Motor neuron (in vitro differentiated cells): ENCODE results near the gene VPS13A. TPM values are rescaled to one million over a fixed set of nuclear protein-coding genes. Genes with fewer than 3 reads are reported as not detected.

Experiments
- ATAC-seq, 8 experiments: fragments of 200-7000 bp; cut with Tn5 transposase; replicated peaks in 6 of 8; 2 replicates each; pipeline ENCODE4 v1.8.0; 2021; ENCODE audit warnings: mild to moderate bottlenecking in 8 of 8, moderate library complexity in 8 of 8
- H3K27ac ChIP-seq, 2 donors: fragments of 250-450 bp; sonication (Bioruptor Pico); 2 replicates each; pipeline ENCODE4 v1.9.0; 2021; ENCODE audit warnings: antibody characterized with exemption in 2 of 2, mild to moderate bottlenecking in 2 of 2, moderate library complexity in 1 of 2
- H3K4me1 ChIP-seq, 2 donors: fragments of 250-450 bp; sonication (Bioruptor Pico); replicated peaks in 1 of 2; 2 replicates each; pipeline ENCODE4 v1.6.1; 2021; ENCODE audit warnings: antibody characterized with exemption in 2 of 2, mild to moderate bottlenecking in 2 of 2, moderate library complexity in 1 of 2
- H3K4me3 ChIP-seq, 5 donors: fragments of 250-450 bp; sonication (Bioruptor Pico); 2 replicates each; pipeline ENCODE4 v1.9.0; 2021; ENCODE audit warnings: antibody characterized with exemption in 5 of 5, mild to moderate bottlenecking in 5 of 5, moderate library complexity in 4 of 5
- WGBS, 10 experiments: fragments of 450-650 bp; shearing (Covaris generic); methylation state at CpG; one replicate each; pipeline ENCODE4 v1.0.0; 2022; 5-methylcytosine and 5-hydroxymethylcytosine counted together
- in situ Hi-C, 9 experiments: fragments of 400-800 bp; cut with MboI; loops; one replicate each; pipeline ENCODE4 v1.15.0; 2021; ENCODE audit warnings: low sequenced_read_pairs in 9 of 9, low pct_unique_long_range_greater_than_20kb in 2 of 9; ENCODE audit not compliant: unreplicated experiment in 9 of 9
- total RNA-seq, 8 experiments: library from RNA; unstranded; fragments of 300-600 nt; gene quantifications; 2 replicates each; pipeline versions ENCODE4 v1.2.3 to v1.2.4, GENCODE V29; 2022

Gene VPS13A
- total RNA-seq, 8 experiments from 2014 or later: 14.4 to 42.7 (median 21.6) TPM

DNA sequence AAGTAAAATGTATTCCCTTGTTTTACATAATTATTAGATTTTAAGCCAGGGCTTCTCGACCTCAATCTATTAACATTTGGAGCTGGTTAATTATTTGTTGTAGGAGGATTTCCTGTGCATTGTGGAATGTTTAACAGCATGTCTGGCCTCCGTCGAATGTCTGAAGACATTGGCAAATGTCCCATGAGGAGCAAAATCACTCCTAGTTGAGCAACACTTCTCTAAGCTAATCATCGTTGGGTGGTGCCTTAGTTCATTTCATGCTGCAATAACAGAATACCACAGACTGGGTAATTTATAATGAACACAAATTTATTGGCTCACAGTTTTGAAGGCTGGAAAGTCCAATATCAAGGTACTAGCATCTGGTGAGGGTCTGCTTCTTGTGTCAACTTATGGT lies 13.4 kb upstream of the VPS13A start:
- no peak overlapping the region for H3K4me3 ChIP-seq
- no peaks in the 10 kb centered on the region for H3K4me1 ChIP-seq
- ATAC-seq: peak in 2 of 8 experiments; percentile 84 to 86
- H3K27ac ChIP-seq: no peak overlapping the region
- in situ Hi-C loops: no loop called here
- WGBS, 10 experiments: 0 to 100% (median 70%) methylated on average over 1 to 4 of the region's 4 CpGs; no CpG with 5 or more reads in 1 of the 10 experiments

DNA sequence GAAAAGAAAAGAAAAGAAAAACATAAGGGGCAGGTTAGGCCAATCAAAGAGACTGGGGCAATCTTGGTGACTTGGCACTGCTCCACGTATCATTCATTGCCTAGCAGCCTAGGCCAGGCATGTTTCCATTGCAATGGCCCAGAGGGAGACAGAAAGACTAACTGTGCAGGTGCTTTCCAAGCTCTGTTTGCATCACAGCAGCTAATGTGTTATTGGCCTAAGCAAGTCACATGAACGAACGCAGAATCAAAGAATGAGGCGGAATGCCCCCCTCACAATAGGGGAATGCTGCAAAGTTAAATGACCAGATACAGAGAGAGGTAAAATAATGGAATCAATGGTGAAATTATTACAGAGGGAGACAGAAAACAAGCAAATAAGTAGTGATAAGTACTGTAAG lies 11.1 kb upstream of the VPS13A start:
- in situ Hi-C loops: no loop called here
- no peak overlapping the region for H3K4me3 ChIP-seq
- ATAC-seq: peak in 1 of 8 experiments; percentile 21

DNA sequence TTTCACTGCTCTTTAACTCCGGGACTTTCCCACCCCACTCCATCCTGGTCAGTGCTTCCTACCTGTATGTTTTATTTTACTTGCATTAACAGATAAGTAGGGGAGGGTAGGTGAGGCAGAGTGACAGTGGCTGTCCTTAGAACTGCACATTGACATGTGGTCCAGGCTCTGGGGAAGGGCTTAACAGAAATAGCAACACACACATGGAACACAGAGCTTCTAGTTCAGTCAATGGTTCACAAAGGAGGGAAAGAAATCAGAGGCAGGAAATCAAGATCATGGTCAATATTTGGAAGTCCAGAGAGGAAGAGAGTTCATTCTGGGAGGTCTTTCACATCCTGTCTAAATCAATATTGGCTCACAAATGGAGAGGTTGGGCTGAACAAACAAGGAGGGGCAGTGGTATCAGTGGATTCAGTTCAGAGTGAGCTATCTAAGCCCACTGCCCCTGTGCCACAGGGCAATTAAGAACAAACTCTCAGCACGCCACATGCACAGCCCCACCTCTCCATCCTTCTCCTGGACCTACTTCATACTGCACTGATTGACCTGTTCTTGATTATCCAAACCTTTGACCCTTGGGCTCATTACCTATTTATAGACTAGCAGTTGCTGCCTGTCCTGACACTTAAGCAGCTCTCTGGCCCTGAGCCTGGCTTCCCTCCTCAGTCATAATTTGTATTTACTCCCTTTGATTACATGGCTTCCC lies 6.2 kb upstream of the VPS13A start:
- Histone ChIP-seq H3K4me1 (peaks cover 0 to 10% of the 10 kb centered on the region in 2 donors), H3K27ac (no peak overlapping the region), H3K4me3 (no peak overlapping the region)
- ATAC-seq: peak in 4 of 8 experiments; percentile 16 to 69 (median 27)
- 40 to 100% (median 75%) methylated on average over 1 to 2 of the region's 2 CpGs; no CpG with 5 or more reads in 3 of the 10 experiments for WGBS, 10 experiments
- in situ Hi-C loops: no loop called here

More for the DNA sequence above, 11.1 kb upstream of the VPS13A start:
- Histone ChIP-seq H3K27ac (no peak overlapping the region), H3K4me1 (peaks cover 0 to 4% of the 10 kb centered on the region in 2 donors)
- 73 to 100% (median 83%) methylated on average over 2 to 4 of the region's 4 CpGs; no CpG with 5 or more reads in 1 of the 10 experiments for WGBS, 10 experiments

DNA sequence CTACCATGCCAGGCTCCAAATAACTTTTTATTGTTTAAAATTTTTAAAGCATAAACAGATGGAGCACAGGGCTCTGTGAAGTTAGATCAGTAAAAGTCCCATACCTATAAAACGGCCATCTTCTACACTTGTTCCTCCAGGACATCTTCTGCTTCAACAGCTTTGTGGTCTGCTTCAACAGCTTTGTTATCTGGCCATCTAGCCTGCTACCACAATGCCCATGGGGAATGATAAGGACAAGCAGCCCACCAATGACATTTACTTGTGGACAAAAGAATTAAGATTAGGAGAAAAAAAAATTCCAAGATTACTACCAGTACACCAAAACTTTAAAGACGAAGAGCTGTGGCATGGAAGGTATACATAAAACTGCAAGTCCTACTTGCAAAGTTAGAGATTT lies 2.2 kb upstream of the VPS13A start:
- 13 to 100% (median 78%) methylated on average over 1 to 2 of the region's 2 CpGs; no CpG with 5 or more reads in 2 of the 10 experiments for WGBS, 10 experiments
- H3K4me3 ChIP-seq: no peak overlapping the region
- H3K4me1 ChIP-seq: peaks cover 13 to 16% of the 10 kb centered on the region in 2 donors
- ATAC-seq: no peak
- in situ Hi-C loops: no loop called here
- no peak overlapping the region for H3K27ac ChIP-seq

DNA sequence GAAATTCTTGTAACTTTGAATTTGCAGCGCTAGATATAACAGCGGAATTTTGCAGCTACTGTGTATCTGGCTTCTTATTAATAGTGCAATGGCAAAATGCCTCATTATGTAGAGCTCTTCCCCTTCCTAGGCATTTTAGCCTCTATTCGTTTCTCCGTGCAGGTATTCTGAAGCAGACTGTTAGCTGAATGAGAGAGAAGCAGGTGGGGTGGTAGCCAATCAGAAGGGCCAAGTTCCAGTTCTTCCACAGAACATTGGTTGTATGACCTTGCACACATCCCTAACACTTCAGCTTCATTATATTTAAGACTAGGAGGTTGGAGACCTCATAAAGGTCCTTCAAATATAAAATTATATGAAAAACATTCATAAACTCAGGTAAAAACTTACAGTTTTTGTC lies 1.2 kb upstream of the VPS13A start:
- H3K4me3 ChIP-seq: no peak overlapping the region
- ATAC-seq: no peak
- peaks cover 12 to 13% of the 10 kb centered on the region in 2 donors for H3K4me1 ChIP-seq
- WGBS, 10 experiments: 25 to 95% (median 65%) methylated on average over 1 to 4 of the region's 4 CpGs; no CpG with 5 or more reads in 1 of the 10 experiments
- no peak overlapping the region for H3K27ac ChIP-seq
- in situ Hi-C loops: no loop called here

DNA sequence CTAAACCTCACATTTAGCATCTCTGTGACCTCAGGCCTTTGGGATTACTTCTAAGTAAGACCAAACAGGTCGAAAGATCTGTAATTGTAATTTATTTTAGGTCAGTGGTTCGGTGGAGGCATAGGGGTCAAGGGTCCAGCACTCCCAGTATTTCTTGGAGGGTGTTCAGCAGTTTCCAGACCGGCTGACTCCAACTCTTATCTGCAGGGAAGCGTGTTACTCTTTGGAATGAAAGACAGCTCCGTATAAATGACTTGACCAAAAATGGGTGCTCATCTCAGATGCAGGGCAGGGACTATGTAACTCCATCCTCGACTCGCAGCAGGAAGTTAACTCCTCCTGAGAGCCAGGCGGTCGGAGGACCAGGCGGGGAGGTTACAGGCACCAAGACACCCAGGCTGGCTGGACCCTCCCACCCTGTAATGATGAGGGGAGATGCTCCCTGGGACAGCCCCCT lies 620 bp upstream of the VPS13A start:
- no peak overlapping the region for H3K27ac ChIP-seq
- in situ Hi-C loops: no loop called here
- H3K4me3 ChIP-seq: peak overlapping the region; percentile 44 to 80 (median 63)
- peaks cover 6 to 13% of the 10 kb centered on the region in 2 donors for H3K4me1 ChIP-seq
- WGBS, 10 experiments: 0 to 25% (median 5%) methylated on average over 2 to 10 of the region's 10 CpGs; no CpG with 5 or more reads in 5 of the 10 experiments
- ATAC-seq: no peak

DNA sequence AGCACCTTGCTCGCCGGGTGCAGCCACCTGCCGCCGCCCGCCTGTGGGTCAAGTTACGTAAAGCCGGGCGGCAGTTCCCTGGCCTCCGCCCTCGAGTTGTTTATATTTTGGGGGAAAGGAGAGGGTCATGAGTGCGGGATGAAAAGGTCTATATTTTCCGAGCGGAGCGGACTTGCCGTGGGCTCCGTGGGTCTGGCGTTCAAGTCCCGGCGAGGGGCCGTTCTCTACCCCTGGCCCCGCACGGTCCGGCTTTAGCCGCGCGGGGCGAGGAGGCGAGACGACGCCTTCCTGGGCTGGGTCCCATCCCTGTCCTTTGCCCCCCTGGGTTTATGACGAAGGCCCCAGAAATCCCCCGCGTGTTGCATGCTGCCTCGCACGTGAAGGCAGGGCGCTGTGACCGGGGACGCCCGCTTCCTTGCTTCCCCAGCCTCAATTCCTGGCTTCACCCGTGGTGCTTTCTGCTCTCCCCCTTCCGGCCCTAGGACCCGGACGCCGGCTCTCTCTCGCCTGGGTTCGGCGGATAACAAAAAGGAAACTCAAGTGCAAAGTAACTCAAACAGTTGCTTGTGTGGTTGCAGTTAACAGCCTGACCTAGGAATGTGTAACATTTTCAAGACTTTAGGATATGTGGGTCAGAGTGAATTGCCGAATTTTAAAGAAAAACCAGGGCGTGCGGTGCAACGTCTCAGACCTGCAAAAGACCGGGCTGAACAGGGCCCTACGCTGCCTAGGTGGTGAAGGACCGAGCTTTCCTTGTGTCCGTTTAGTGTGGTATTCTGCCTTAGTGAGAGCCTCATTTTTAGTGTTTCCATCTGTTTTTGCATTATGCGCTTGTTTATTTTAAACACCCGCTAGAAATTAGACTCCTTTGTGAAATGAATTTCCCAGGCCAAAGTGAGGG lies 810 bp downstream of the VPS13A start:
- peak overlapping the region; percentile 33 to 39 for H3K27ac ChIP-seq
- in situ Hi-C loops: no loop called here

DNA sequence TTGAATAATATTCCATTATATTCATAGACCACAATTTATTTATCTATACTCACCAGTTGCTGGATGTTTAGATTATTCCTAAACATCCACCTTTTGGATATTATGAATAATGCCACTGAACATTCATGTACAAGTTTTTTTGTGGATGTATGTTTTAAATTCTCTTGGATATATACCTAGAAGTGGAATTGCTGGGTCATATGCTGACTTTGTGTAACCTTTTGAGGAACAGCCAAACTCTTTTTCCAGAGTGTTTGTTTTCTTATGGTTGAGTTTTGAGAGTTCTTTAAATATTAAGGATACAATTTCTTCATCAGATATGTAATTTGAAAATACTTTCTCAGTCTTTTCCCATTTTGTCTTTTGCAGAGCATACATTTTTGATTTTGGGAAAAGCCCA lies 2.7 kb downstream of the VPS13A start:
- Histone ChIP-seq H3K4me1 (peaks cover 6 to 13% of the 10 kb centered on the region in 2 donors), H3K4me3 (no peak overlapping the region), H3K27ac (no peak overlapping the region)
- in situ Hi-C loops: no loop called here
- no peak for ATAC-seq

More for the DNA sequence above, 810 bp downstream of the VPS13A start:
- peak in 6 of 8 experiments; percentile 1 to 18 (median 4) for ATAC-seq
- peak overlapping the region; percentile 44 to 80 (median 63) for H3K4me3 ChIP-seq
- H3K4me1 ChIP-seq: peaks cover 6 to 13% of the 10 kb centered on the region in 2 donors
- 0 to 6% (median 0%) methylated on average over 2 to 11 of the region's 57 CpGs; no CpG with 5 or more reads in 1 of the 10 experiments for WGBS, 10 experiments

DNA sequence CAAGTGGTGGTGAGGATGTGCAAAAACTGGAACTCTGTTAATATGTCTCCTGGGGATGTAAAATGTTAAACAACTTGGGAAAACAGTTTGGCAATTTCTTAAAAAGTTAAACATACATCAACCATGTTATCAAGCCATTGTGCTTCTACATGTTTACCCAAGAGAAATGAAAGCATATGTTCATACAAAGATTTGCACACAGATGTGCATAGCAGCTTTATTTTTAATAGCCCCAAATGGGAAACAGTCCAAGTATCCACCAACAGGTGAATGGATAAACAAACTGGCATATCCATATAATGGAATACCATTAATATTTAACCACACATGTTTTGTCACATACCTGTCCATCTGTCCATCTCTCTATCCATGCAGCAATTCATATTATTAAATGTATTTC lies 6.2 kb downstream of the VPS13A start:
- no peak overlapping the region for H3K4me3 ChIP-seq
- peaks cover 6 to 13% of the 10 kb centered on the region in 2 donors for H3K4me1 ChIP-seq
- in situ Hi-C loops: no loop called here
- ATAC-seq: no peak
- H3K27ac ChIP-seq: no peak overlapping the region

DNA sequence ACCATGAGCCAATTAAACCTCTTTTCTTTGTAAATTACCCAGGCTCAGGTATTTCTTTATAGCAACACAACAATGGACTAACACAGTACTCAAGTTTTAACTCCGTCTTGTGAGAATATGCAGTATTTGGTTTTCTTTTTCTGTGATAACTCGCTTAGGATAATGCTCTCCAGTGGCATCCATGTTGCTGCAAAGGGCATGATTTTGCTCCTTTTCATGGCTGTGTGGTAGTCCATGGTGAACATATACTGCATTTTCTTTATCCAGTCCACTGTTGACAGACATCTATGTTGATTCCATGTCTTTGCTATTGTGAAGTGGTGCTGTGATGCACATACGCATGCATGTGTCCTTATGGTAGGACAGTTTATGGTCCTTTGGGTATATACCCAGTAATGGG lies 10.9 kb downstream of the VPS13A start:
- no peak overlapping the region for H3K4me3 ChIP-seq
- 67 to 100% (median 97%) methylated on average over 1 to 3 of the region's 3 CpGs; no CpG with 5 or more reads in 2 of the 10 experiments for WGBS, 10 experiments
- H3K4me1 ChIP-seq: no peaks in the 10 kb centered on the region
- ATAC-seq: no peak
- in situ Hi-C loops: no loop called here
- no peak overlapping the region for H3K27ac ChIP-seq

DNA sequence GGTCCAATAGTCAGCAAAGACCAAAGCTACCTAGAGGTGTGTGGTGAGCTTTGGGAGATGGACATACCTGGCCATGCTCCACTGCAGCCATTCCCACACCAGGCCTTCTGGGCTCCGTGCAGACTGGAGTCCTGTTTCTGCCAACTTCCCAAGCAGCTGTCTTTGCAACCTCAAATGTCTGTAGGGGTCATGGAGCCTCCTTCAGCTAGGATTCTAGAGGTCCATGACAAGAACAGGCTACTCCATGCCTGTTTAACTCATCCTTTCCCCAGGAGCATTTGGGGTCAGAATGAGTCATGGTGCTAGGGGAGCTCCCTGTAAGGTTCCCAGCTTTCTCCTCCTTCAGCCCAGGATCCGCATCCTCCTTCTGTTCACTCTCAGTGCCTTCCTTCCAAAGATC lies 17.1 kb downstream of the VPS13A start:
- no peaks in the 10 kb centered on the region for H3K4me1 ChIP-seq
- in situ Hi-C loops: no loop called here
- H3K4me3 ChIP-seq: no peak overlapping the region
- no peak overlapping the region for H3K27ac ChIP-seq
- WGBS, 10 experiments: 83 to 100% (median 100%) methylated on average over 1 of the region's 2 CpGs; no CpG with 5 or more reads in 2 of the 10 experiments
- ATAC-seq: no peak

DNA sequence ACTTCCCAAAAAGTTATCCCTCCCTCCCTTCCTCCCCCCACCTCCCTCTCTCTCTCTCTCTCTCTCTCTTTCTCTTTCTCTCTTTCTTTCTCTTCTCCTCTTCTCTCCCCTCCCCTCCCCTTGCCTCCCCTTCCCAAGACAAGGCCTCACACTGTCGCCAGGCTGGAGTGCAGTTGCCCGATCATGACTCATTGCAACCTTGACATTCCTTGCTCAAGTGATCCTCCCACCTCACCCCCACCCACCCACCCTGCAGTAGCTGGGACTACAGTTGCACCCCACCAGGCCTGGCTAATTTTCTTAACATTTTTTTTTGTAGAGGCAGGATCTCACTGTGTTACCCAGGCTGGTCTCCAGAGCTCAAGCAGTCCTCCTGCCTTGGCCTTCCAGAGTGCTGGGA lies 32.8 kb downstream of the VPS13A start:
- no CpG with 5 or more reads among the region's 2 CpGs for WGBS, 10 experiments
- no peak for ATAC-seq

DNA sequence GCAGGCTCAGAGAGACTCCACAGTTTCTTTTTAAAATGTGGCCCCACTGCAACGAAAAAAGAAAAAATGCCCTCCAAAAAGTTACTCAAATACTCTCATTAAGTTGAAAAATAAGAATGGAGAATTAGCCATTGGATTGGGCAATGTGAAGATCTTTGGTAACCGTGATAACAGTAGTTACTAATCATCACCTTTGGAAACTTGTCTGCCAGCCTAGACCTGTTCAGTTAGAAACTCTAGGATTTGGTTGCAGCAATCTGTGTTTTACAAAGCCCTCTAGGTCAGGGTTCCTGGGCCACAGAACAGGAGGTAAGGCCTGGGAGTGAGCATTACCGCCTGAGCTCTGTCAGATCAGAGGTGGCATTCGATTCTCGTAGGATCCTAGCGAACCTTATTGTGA lies 34.2 kb downstream of the VPS13A start:
- Histone ChIP-seq H3K4me3 (no peak overlapping the region), H3K27ac (no peak overlapping the region), H3K4me1 (no peaks in the 10 kb centered on the region)
- WGBS, 10 experiments: 74 to 100% (median 97%) methylated on average over 1 to 6 of the region's 6 CpGs; no CpG with 5 or more reads in 2 of the 10 experiments
- ATAC-seq: no peak
- in situ Hi-C loops: no loop called here

More for the DNA sequence above, 32.8 kb downstream of the VPS13A start:
- in situ Hi-C loops: no loop called here
- H3K27ac ChIP-seq: no peak overlapping the region
- no peak overlapping the region for H3K4me3 ChIP-seq
- H3K4me1 ChIP-seq: no peaks in the 10 kb centered on the region
